Mesothelial cell of epicardium (in vitro differentiated cells): Measurements from ENCODE around the gene USP9X. TPM values are rescaled to one million over a fixed set of nuclear protein-coding genes. Genes with fewer than 3 reads are reported as not detected.

Experiments used
- DNase-seq, 2 experiments: peaks; one replicate each; pipeline ENCODE4 v3.0.0; 2021; ENCODE audit warnings: low spot score in 2 of 2; ENCODE audit not compliant: unreplicated experiment in 2 of 2
- H3K27ac Mint-ChIP-seq: 2 replicates; pipeline ENCODE4 v1.8.0; 2021; ENCODE audit warnings: mixed read lengths
- H3K27me3 Mint-ChIP-seq: 2 replicates; pipeline ENCODE4 v1.8.0; 2021; ENCODE audit warnings: low read depth, mixed read lengths
- H3K36me3 Mint-ChIP-seq: 2 replicates; pipeline ENCODE4 v1.8.0; 2021; ENCODE audit warnings: mixed read lengths
- H3K4me1 Mint-ChIP-seq: 2 replicates; pipeline ENCODE4 v1.8.0; 2021; ENCODE audit warnings: mixed read lengths
- H3K4me3 Mint-ChIP-seq: 2 replicates; pipeline ENCODE4 v1.8.0; 2021; ENCODE audit warnings: mild to moderate bottlenecking, moderate library complexity, mixed read lengths
- H3K9me3 Mint-ChIP-seq: 2 replicates; pipeline ENCODE4 v1.8.0; 2021; ENCODE audit warnings: mixed read lengths
- CTCF ChIP-seq: fragments of 200-600 bp; sonication (generic); IDR thresholded peaks from one replicate; pipeline ENCODE4 v1.5.0; 2021; ENCODE audit warnings: antibody characterized with exemption; ENCODE audit not compliant: unreplicated experiment
- total RNA-seq: library from RNA; stranded (reverse); gene quantifications from 3 replicates; pipeline ENCODE4 v1.2.1, GENCODE V29; 2021

Gene USP9X
- total RNA-seq, 1 donor from 2014 or later, result 91.6 TPM

GRCh38 chrX:41043674-41044345, 41.4 kb upstream of the USP9X start:
- H3K4me1 Mint-ChIP-seq, result no peaks in the 10 kb centered on the region
- peaks cover 2% of the 10 kb centered on the region for H3K36me3 Mint-ChIP-seq
- no peak for DNase-seq
- H3K4me3 Mint-ChIP-seq, result no peak overlapping the region
- H3K27ac Mint-ChIP-seq, result no peak overlapping the region
- H3K27me3 Mint-ChIP-seq, result no peaks in the 10 kb centered on the region
- peaks cover 19% of the 10 kb centered on the region for H3K9me3 Mint-ChIP-seq
- no peak for TF ChIP-seq CTCF

GRCh38 chrX:41045960-41046567, 39.2 kb upstream of the USP9X start:
- TF ChIP-seq CTCF, result no peak
- Mint-ChIP-seq H3K4me1 (no peaks in the 10 kb centered on the region), H3K27me3 (no peaks in the 10 kb centered on the region), H3K27ac (no peak overlapping the region), H3K9me3 (peaks cover 15% of the 10 kb centered on the region), H3K36me3 (no peaks in the 10 kb centered on the region), H3K4me3 (no peak overlapping the region)
- no peak for DNase-seq

GRCh38 chrX:41047878-41048534, 37.2 kb upstream of the USP9X start:
- H3K27ac Mint-ChIP-seq, result no peak overlapping the region
- no peaks in the 10 kb centered on the region for H3K27me3 Mint-ChIP-seq
- no peaks in the 10 kb centered on the region for H3K36me3 Mint-ChIP-seq
- TF ChIP-seq CTCF, result no peak
- peaks cover 9% of the 10 kb centered on the region for H3K9me3 Mint-ChIP-seq
- H3K4me3 Mint-ChIP-seq, result no peak overlapping the region
- no peaks in the 10 kb centered on the region for H3K4me1 Mint-ChIP-seq
- DNase-seq, result no peak

GRCh38 chrX:41050359-41050758, 34.9 kb upstream of the USP9X start:
- H3K4me1 Mint-ChIP-seq, result no peaks in the 10 kb centered on the region
- no peak for DNase-seq
- H3K4me3 Mint-ChIP-seq, result no peak overlapping the region
- H3K36me3 Mint-ChIP-seq, result no peaks in the 10 kb centered on the region
- no peak for TF ChIP-seq CTCF
- no peaks in the 10 kb centered on the region for H3K27me3 Mint-ChIP-seq
- H3K9me3 Mint-ChIP-seq, result peaks cover 13% of the 10 kb centered on the region
- no peak overlapping the region for H3K27ac Mint-ChIP-seq

- peaks cover 15% of the 10 kb centered on the region for H3K9me3 Mint-ChIP-seq
- no peaks in the 10 kb centered on the region for H3K36me3 Mint-ChIP-seq
- H3K4me1 Mint-ChIP-seq, result no peaks in the 10 kb centered on the region
- no peak overlapping the region for H3K27ac Mint-ChIP-seq
- H3K4me3 Mint-ChIP-seq, result no peak overlapping the region
- no peaks in the 10 kb centered on the region for H3K27me3 Mint-ChIP-seq
- DNase-seq, result no peak
- TF ChIP-seq CTCF, result no peak
Observed at GRCh38 chrX:41051288-41051687, 34.0 kb upstream of the USP9X start.
